GM18873 (cell line): Measurements from ENCODE around the gene KCTD3.

ENCODE experiments used
- ATAC-seq: cut with Tn5 transposase; IDR thresholded peaks from one replicate; pipeline ENCODE4 v1.9.1; 2021; ENCODE audit warnings: mild to moderate bottlenecking, moderate library complexity, moderate number of reproducible peaks; ENCODE audit not compliant: unreplicated experiment, low FRiP score

KCTD3 gene

DNA sequence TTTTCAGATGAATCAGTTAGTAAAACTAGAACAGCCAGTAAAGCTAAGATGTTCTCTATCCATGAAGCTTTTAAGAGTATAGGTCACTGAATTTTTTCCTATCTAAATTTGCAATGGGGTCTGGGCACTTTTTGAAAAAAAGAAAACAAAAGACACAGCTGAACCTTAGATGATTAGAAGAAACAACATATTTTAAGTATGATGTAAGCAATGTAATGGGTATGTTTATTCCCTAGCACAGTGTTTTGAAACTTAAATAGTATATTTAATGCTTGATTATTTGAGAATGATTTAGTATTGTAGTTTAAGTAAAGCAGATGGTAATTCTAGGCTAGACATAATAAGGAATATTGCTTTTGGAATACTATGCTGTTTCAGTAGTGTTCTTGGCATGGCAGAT is 36.2 kb downstream of the KCTD3 start:
- ATAC-seq: no peak

DNA sequence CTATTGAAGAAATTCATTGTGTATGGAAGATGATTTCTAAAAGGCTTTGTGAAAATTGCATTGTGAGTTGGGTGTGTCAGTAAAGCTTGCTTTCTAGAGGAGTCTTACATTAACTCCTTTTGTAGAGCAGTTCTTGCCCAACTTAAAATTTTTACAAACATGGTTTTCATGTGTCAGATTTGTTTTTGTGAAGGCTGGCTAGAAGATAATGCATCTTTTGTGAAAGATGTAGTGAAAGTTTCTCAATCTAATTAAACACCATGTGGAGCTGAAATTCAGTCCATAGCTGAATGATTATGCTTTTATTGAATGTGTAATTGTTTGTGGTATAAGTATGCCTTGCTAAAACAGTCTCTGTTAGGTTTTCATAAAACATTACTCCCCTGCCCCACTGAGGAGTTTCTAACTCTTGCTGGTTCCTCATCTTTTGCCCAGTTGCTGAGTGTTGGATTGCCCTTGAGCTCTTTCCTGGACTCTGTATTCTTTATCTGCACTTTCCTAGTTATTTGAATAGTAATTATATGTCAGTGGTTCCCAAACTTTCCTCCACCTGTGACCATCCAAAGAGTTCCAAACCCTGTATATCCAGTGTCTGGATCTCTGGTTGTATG is 38.0 kb downstream of the KCTD3 start:
- ATAC-seq: no peak

DNA sequence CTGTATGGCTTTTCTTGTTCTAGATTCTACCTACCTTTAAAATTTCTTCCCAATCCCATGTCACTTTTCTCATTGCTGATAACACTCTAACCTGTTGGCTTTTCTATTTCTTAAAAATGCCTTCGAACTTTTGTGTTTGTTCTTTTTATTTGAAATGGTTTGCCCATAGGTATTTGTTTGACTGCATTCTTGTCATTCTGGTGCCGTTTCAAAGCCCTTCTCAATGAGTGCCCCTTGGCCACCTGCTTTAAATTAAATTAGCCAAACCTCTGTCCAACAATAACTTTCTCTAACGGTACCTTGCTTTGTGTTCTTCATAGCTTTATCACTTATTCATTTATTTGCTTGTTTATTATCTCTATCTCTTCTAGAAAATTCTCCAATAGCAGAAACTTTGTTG is 38.9 kb downstream of the KCTD3 start:
- no peak for ATAC-seq

DNA sequence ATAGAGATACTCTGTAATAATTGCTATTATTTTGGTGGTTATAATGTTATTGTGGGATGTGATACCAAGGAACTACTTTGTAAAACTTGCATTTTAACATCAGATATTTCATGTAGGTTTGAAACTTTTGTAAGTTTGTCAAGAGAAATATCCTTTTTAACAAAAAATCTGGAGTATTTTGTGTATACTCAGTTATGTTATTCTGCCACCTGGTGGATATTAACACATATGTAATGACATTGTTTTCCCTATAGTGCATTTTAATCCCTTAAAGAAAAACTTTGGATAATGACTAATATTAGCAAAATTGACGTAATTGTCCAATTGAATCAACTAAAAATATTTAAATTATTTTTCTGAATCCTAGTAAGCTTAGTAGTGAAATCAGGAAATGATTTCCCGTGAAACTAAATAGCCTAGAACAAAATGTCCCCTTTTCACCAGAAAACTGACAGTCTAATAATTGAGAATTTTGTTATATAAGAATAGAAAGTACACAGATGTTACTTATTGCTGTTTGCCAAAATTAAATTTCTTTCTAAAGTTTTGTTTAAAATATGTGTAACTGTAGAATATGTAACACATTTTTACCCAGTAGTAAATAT is 39.6 kb downstream of the KCTD3 start:
- ATAC-seq: no peak

DNA sequence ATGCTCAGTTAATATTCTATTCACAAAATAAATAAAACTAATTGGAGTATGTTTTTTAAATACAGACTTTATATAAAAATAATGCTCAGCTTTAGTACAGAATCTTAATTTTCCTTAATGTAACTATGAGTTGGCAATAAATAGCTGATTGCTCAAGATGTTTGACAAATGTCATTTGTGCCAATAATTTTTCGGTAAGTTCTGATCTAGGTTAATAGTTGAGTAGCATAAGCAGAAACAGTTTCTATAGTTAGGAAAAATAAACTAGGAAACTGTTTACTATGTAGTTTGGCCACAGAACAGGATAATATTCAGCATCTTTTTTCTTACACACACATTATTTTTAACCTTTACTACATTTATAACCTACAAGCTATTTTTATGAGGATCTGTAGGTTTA is 40.3 kb downstream of the KCTD3 start:
- no peak for ATAC-seq

DNA sequence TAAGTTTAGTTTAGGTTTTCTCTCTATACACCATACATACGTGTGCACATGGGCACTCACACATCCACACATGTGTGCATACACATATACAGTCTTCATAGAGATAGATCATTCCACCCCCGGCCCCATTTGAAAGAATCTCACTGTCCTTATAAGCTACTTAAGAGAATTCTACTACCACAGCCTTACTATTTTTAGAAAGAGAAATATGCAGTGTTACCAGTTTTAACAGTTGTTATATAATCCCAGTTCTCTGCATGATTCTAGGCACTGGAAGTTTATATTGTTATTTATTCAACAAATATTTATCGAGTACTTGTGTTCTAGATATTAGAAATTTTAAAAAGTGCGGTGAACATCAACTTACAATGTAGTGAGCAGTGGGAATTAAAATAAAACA is 41.5 kb downstream of the KCTD3 start:
- no peak for ATAC-seq

DNA sequence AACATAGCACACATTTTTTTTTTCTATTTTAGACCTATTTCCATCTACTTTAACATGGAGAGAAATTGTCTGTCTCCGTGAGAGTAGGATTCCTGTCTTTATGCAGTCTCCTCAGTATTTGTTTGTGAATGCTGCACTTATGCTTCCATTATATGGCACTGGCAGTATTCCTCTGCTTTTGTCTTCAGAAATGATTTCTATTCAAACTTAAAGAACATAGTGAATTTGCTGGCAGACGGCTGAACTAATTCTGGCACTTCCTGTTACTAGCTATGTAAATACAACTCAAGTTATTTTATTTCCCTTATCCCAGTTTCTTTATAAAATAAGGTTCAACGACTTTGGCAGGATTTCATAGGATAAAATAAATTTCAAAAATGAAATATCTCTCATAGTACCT is 45.3 kb downstream of the KCTD3 start:
- ATAC-seq: no peak

DNA sequence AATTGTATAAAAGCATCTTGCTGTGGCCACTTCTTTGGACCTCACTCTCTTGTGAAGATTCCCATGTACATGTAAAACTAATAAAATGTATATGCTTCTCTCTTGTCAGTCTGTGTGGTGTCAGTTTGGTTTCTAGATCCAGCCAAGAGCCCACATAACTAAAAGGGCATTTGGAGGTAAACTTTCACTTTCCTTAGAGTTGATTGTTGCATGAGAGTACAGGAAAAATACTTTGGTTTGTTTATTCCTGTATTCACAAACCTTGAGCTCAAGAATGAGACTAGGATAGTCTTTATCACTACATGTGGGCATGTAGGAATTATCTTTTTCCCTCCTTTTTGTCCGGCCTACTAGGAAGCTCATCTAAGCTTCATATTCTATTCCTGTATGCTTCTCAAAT is 50.9 kb downstream of the KCTD3 start:
- no peak for ATAC-seq

DNA sequence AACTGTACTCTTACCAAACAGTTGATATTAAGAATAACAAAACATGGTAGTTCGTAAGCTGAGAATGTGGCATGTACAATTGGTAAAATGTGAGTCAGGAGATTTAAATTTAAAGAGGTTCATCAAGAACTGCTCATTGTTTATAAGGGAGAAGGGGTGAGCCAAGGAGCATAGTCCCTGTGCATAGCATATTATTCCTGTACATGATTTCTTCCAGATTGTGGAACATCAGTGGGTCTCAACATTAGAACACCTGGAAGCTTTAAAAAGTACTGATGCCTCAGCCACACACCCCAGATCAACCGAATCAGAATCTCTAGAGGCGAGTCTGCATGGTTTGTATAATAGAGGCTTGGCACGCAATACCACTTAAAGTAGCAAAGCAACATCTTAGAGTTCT is 56.1 kb downstream of the KCTD3 start:
- ATAC-seq: no peak

DNA sequence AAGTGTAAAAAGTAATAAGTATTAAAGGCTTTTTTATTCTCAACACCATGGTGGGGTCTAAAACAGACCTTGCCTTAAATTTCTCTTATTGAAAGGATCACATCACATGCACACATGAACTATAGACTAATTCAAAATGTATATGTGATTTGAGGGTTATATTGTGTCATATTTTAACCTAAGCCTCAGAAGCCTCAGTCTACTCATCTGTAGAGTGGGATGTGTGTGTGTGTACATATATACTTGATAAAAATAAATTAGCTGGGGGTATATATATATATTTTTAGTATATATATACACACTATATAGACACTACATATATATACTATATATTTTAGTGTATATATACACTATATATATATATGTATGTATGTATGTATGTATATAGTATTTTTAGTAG is 58.8 kb downstream of the KCTD3 start:
- no peak for ATAC-seq

DNA sequence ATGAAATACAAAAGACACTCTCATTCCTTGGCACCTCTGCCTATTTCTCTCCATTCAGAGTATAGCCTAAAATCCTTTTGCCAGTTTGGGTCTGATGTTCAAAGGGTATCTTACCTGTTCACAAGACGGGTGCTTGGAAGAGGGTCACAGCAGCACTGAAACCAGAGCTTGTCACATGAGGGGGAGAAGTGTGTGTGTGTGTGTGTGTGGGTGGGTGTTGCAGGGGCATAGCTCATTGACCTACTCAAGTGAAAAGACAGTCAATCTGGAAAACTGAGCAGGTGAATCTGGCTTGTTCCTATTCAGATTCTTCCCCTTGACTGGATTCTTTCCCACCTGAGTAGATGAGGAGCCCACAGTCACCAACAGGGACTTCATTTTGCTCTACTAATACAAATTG is 63.9 kb downstream of the KCTD3 start:
- ATAC-seq: no peak

DNA sequence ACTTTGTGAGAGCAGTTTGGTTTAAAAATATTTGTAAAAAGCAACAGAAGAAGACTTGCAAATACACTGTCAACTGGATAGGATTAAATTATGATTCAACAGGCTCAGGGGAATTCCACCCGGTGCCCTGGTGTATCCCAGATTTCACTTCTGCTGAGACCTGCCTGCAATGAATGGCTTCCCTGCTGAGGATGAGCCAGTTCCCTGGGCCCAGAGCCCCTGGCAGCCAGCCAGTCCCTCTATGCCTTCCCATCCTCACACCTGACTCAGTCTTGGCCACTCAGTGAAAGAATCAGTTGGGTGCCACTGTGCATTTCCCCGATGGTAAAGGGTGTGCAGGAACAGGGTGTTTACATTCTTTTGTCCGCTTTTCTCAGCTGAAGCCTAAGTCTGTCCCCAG is 64.4 kb downstream of the KCTD3 start:
- no peak for ATAC-seq

DNA sequence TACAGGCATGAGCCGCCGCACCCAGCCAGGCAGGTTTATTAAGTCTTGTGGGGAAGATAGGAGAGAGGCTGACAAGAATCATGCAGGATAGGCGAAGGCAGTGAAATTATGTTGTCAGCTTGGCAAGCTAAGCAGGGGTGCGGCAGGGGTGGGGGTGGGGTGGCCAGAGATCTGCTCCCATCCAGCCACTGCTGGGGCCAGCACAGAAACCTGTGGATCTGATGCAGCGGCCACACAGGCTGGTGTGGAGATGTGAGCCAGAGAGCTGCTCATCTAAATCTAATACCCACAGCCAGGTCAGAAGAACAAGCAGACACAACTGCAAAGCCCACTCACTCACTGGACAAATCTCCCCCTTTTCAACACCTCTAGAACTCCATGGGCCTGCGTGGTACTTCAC is 68.7 kb downstream of the KCTD3 start:
- no peak for ATAC-seq

DNA sequence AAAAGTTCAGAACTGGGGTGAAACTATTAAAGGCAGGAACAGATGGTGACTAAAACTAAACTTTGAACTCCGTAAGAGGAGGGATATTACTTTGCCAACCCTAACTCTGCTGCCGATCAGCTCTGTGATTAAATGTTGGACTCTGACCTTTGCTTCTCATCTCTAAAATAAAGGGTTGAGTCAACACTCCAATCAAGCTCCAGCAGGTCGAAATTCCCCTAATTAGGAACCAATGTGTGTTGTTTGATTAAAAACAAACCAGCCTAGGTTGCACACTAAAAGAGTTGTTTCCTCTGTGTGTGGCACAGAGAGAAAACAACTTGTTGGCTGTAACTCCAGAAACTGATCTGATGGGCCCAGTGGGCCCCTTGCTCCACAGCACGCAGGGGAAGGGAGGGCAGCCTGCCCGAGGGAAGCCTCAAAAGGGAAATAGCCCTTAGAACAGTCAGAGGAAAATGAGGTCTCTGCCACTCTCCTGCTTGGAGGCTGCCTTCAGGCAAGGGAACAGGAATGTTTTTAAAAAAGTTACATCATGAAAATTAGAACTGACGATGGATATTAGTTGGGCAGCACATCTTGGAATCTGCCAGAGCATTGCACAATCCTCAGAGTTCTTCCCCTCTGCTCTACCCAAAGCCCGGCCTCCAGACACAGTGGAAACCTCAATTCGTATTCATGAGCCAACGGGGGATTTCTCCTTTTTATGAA is 69.3 kb downstream of the KCTD3 start:
- no peak for ATAC-seq

DNA sequence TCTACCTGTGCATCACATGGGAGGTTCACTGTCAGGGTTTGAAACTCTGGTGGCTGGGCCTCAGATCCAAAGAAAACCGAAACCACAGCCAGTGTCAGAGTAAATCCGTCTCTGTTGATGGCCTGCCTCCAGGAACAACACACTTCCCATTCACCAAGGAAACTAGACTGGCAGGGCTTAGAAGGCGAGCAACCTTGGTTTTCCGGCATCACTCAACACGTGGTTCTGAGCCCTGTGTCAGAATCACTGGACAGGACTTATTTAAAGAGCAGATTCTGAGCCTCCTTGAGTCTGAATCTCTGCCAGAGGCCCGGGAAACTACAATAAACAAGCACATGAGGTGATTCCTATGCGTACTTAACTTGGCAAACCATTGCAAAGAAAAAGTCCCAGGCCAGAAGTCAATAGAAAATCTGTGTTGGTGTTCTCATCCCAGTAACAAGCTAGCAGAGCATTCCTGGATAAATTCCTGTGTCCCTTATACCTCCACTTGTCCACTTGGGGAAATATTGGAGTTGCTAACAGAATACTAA is 70.0 kb downstream of the KCTD3 start:
- no peak for ATAC-seq

DNA sequence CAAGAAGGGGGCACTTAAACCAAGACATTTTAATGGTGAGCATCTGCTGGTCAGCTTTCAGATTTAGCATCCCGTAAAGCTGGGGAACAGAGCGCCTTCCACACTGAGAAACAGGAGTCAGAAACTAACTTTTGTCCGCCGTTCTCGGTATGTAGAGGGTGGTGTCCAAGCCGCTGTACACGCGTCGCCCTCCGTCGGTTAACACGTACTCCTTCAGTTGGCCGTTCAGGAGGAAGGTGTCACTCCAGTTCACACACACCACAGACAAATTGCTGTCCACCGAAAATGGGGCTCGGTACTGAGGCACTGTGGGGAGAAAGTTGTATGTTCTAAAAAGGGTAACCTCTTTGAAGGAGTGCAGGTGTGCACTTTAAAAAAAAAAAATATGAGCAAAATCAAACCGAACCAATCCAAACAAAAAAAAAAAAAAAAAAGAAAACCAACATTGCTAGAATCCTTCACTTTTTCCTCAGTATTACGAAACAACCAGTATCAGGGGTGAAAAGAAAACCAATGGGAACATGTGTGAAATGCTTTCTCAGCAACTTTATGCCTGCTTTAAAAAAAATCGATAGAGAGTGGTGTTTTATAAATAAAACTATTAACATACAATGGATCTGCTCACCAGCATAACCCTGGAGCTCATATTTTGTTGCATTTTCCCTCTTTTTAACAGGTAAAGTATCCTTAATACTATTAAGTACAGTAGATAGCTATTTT is 73.5 kb downstream of the KCTD3 start:
- no peak for ATAC-seq

DNA sequence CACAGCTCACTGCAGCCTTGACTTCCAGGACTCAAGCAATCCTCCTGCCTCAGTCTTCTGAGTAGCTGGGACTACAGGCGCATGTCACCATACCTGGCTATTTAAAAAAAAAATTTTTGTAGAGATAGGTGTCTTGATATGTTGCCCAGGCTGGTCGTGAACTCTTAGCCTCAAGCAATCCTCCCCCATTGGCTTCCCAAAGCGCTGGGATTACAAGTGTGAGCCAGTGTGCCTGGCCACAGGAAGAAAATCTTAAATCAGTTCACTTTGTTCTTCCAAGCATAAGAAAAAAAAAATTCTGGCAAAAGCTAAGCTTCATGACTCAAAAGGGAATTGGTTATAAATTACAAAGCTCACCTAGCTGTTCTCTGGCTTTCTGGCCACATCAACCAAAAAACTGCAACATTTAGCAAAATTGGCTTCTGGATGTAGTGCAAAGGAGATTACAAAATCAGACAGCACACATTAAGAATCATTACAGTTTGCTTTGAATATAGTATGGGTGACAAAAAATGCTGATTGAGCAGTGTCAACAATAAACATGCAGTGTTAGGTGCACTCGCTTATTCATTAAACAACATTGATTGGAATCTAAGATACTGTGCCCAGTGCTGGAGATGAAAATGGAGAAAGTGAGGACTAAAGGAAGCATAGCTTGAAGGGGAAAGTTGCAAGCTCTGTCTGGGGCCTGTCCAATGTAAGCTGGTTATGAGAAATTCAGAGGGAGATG is 76.7 kb downstream of the KCTD3 start:
- ATAC-seq: no peak

DNA sequence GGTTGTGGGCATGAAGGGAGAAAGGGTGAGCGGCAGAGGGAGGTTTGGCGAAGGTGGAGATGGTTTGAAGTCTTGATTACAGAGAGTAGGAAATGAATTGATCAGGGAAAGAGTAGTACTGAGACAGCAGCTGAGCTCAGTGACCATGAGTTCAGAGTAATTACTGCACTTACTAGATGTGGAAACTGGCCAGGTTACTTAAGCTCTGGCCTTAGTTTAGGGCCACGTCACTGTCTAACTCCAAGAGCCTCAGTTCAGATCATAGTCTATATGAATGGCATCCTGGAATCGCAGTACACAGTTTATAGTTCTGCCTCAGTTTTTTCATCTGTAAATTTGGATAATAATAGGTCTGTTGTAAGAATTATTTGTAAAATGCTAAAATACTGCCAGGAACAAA is 78.1 kb downstream of the KCTD3 start:
- ATAC-seq: no peak

DNA sequence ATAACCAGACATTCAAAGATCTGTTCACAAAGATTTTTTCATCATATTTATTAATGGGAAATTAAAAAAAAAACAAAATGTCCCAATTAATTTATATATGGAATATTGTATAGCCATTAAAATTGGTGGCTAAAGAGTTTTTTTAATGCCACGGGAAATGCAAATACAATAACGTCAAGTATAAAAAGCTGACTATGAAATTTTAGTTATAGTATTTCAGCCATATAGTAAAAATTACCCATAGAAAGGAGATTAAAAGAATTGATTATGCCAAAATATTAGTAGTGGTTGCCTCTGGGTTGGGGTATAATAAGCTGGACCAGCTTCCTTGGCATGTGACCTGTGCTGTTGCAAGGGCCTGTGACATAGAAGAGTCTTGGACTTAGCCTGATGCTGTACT is 78.8 kb downstream of the KCTD3 start:
- no peak for ATAC-seq

DNA sequence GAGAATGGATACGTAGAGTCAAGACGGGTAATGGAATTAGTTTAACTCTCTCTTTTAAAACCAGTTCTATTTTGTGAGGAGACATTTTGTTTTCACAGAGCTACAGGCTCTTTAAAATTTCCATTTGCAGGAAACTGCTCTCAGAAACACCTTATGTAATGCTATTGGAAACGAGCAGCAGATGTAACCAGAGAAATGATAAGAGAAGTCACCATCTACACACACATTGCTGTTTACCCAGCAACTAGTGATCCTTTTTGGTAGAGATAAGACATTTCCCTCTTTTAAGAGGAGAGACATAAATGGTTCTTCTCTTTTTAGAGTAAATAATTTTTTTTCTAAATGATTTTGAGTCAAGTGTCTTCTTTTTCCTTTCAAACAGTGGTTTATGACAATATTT is 80.6 kb downstream of the KCTD3 start:
- no peak for ATAC-seq

DNA sequence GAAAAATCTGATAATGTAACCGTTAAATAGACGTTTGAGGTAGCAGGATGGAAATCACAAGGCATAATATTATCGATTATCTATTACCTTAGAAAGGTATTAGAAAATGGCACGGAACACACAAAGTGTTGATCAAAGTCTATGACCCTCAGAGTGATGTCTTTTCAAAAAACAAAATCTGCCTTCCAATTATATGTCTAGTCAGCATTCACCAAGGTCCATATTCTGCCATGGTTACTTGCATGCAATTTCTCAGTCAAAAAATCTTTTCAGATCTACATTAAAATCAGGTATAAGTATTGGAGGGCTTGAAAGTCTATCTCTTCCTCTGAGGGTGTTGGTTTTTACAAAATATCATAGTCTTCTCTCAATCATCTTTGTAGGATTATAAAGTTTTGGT is 81.9 kb downstream of the KCTD3 start:
- ATAC-seq: no peak
